H1 (cell line): ENCODE data around the gene CAVIN4. TPM values are rescaled to one million over a fixed set of nuclear protein-coding genes. Genes with fewer than 3 reads are reported as not detected.

Experiments used
- CTCF ChIA-PET: fragments of 300-600 bp; sonication (Branson Sonifier 250); formaldehyde crosslinking; loops from one replicate; lab custom pipeline; 2021; ENCODE audit not compliant: partially characterized antibody; lab: Charles Lee
- POLR2A ChIA-PET: fragments of 300-600 bp; sonication (Branson Sonifier 250); formaldehyde crosslinking; loops from one replicate; lab custom pipeline; 2021; ENCODE audit warnings: inconsistent platforms; ENCODE audit not compliant: partially characterized antibody; lab: Charles Lee
- DNase-seq, 2 experiments: peaks; one replicate each; pipeline versions ENCODE4 v3.0.0 to v3.0.0-alpha.2; 2010 to 2022; ENCODE audit warnings: low spot score in 2 of 2, low read depth in 1 of 2, mixed read lengths in 1 of 2
- FAIRE-seq: peaks from 2 replicates; lab custom pipeline; 2011; peaks lifted over from hg19 to GRCh38; lab: Jason Lieb, UNC
- H2AFZ ChIP-seq: 2 replicates; pipeline ENCODE4 v1.8.1; 2012; ENCODE audit warnings: low read length, inconsistent platforms
- H2AK5ac ChIP-seq: 2 replicates; pipeline ENCODE4 v1.6.1; 2013; ENCODE audit warnings: low read depth, low read length
- H2BK120ac ChIP-seq: replicated peaks from 2 replicates; pipeline ENCODE3; 2013; ENCODE audit warnings: low read depth, low read length, inconsistent platforms
- H2BK12ac ChIP-seq: 2 replicates; pipeline ENCODE4 v1.6.1; 2013; ENCODE audit warnings: low read depth, low read length
- H2BK15ac ChIP-seq: 2 replicates; pipeline ENCODE4 v1.6.1; 2013; ENCODE audit warnings: low read length
- H2BK20ac ChIP-seq: 2 replicates; pipeline ENCODE4 v1.6.1; 2013; ENCODE audit warnings: low read length
- H2BK5ac ChIP-seq: 2 replicates; pipeline ENCODE4 v1.6.1; 2013; ENCODE audit warnings: low read depth, low read length
- H3K14ac ChIP-seq: 2 replicates; pipeline ENCODE4 v1.6.1; 2013; ENCODE audit warnings: inconsistent platforms; ENCODE audit not compliant: insufficient read length
- H3K18ac ChIP-seq: 2 replicates; pipeline ENCODE4 v1.6.1; 2013; ENCODE audit warnings: low read length; ENCODE audit errors: extremely low read depth
- H3K23ac ChIP-seq: 2 replicates; pipeline ENCODE4 v1.6.1; 2013; ENCODE audit warnings: inconsistent platforms; ENCODE audit not compliant: insufficient read length
- H3K23me2 ChIP-seq: 2 replicates; pipeline ENCODE4 v1.6.1; 2013; ENCODE audit warnings: low read depth, low read length
- H3K27ac ChIP-seq: 2 replicates; pipeline ENCODE4 v1.6.1; 2011; ENCODE audit warnings: low read depth, low read length, inconsistent platforms
- H3K27me3 ChIP-seq, 4 experiments: replicated peaks in 1 of 4; 1 replicate in 1 of 4; 2 replicates in 3 of 4; pipeline versions ENCODE4 v1.6.1 to v1.8.1; 2011 to 2013; ENCODE audit warnings: low read length in 3 of 4, mild to moderate bottlenecking in 3 of 4, inconsistent platforms in 2 of 4, mixed read lengths in 2 of 4, moderate library complexity in 1 of 4; ENCODE audit not compliant: control insufficient read depth in 3 of 4, insufficient read depth in 3 of 4; ENCODE audit errors: extremely low read depth in 1 of 4
- H3K36me3 ChIP-seq, 4 experiments: 2 replicates each; pipeline versions ENCODE4 v1.6.1 to v1.8.1; 2011 to 2013; ENCODE audit warnings: mild to moderate bottlenecking in 4 of 4, low read length in 3 of 4, moderate library complexity in 2 of 4, control low read depth in 1 of 4, inconsistent platforms in 1 of 4; ENCODE audit not compliant: insufficient read depth in 4 of 4, control insufficient read depth in 2 of 4
- H3K4ac ChIP-seq: replicated peaks from 2 replicates; pipeline ENCODE3; 2013; ENCODE audit warnings: low read length, low read depth, mixed read lengths, inconsistent platforms; ENCODE audit not compliant: insufficient read length
- H3K4me1 ChIP-seq, 4 experiments: replicated peaks in 1 of 4; 1 replicate in 1 of 4; 2 replicates in 3 of 4; pipeline versions ENCODE4 v1.6.1 to v1.8.1; 2011 to 2013; ENCODE audit warnings: low read length in 3 of 4, inconsistent platforms in 2 of 4, mixed read lengths in 1 of 4; ENCODE audit not compliant: insufficient read depth in 4 of 4, control insufficient read depth in 3 of 4
- H3K4me2 ChIP-seq, 2 experiments: 2 replicates each; pipeline versions ENCODE4 v1.6.1 to v1.8.1; 2011 to 2013; ENCODE audit warnings: low read depth in 2 of 2, low read length in 2 of 2, control low read depth in 1 of 2, inconsistent platforms in 1 of 2, mild to moderate bottlenecking in 1 of 2; ENCODE audit not compliant: insufficient read depth in 1 of 2
- H3K4me3 ChIP-seq, 4 experiments: fragments of 200-600, 300-600 bp in 1 of 4; sonication (generic), shearing (Covaris generic), sonication (Bioruptor Twin) in 1 of 4; 2 replicates each; pipeline versions ENCODE4 v1.5.1 to v1.8.1; 2011 to 2016; ENCODE audit warnings: low read length in 4 of 4, low read depth in 3 of 4, control low read depth in 2 of 4, inconsistent platforms in 2 of 4, mild to moderate bottlenecking in 2 of 4, mixed read lengths in 1 of 4, moderate library complexity in 1 of 4; ENCODE audit not compliant: insufficient read depth in 2 of 4; ENCODE audit errors: extremely low read depth in 1 of 4
- H3K56ac ChIP-seq: replicated peaks from 2 replicates; pipeline ENCODE3; 2013; ENCODE audit warnings: low read depth, mild to moderate bottlenecking, mixed read lengths, low read length, inconsistent platforms; ENCODE audit not compliant: insufficient read length
- H3K79me1 ChIP-seq: 2 replicates; pipeline ENCODE4 v1.6.1; 2013; ENCODE audit warnings: low read depth, low read length, control low read depth
- H3K79me2 ChIP-seq, 2 experiments: 2 replicates each; pipeline versions ENCODE4 v1.6.1 to v1.8.1; 2012 to 2013; ENCODE audit warnings: low read length in 2 of 2, mild to moderate bottlenecking in 2 of 2, inconsistent platforms in 1 of 2; ENCODE audit not compliant: insufficient read depth in 2 of 2, control insufficient read depth in 1 of 2
- H3K9ac ChIP-seq, 4 experiments: replicated peaks in 1 of 4; 1 replicate in 1 of 4; 2 replicates in 3 of 4; pipeline versions ENCODE4 v1.6.1 to v1.8.1; 2011 to 2013; ENCODE audit warnings: low read depth in 3 of 4, low read length in 3 of 4, control low read depth in 2 of 4, mild to moderate bottlenecking in 2 of 4, moderate library complexity in 2 of 4, inconsistent platforms in 1 of 4; ENCODE audit errors: extremely low read depth in 1 of 4
- H3K9me3 ChIP-seq, 2 experiments: 2 replicates each; pipeline versions ENCODE4 v1.6.1 to v1.8.1; 2012 to 2013; ENCODE audit warnings: mild to moderate bottlenecking in 2 of 2, moderate library complexity in 2 of 2, control low read depth in 1 of 2, inconsistent platforms in 1 of 2, low read depth in 1 of 2, low read length in 1 of 2, mixed read lengths in 1 of 2; ENCODE audit not compliant: insufficient read depth in 2 of 2
- H4K20me1 ChIP-seq, 2 experiments: replicated peaks in 1 of 2; 2 replicates each; pipeline versions ENCODE3 to v1.8.1; 2011 to 2013; ENCODE audit warnings: inconsistent platforms in 2 of 2, low read length in 2 of 2, mild to moderate bottlenecking in 1 of 2; ENCODE audit not compliant: insufficient read depth in 2 of 2, control insufficient read depth in 1 of 2
- H4K5ac ChIP-seq: 2 replicates; pipeline ENCODE4 v1.6.1; 2013; ENCODE audit warnings: low read length, low read depth, mixed read lengths, inconsistent platforms; ENCODE audit not compliant: insufficient read length
- H4K8ac ChIP-seq: 2 replicates; pipeline ENCODE4 v1.8.0; 2013; ENCODE audit warnings: mild to moderate bottlenecking, moderate library complexity, low read length, inconsistent platforms; ENCODE audit not compliant: insufficient read depth; ENCODE audit errors: extremely low read depth
- H4K91ac ChIP-seq: replicated peaks from 2 replicates; pipeline ENCODE3; 2013; ENCODE audit warnings: low read length, mixed read lengths, inconsistent platforms; ENCODE audit not compliant: insufficient read length
- BACH1 ChIP-seq: IDR thresholded peaks from 2 replicates; pipeline ENCODE4 v1.6.1; 2012; ENCODE audit warnings: low read length, improper control_type of control experiment
- CHD2 ChIP-seq: IDR thresholded peaks from 2 replicates; pipeline ENCODE4 v1.6.1; 2012; ENCODE audit warnings: low read length, improper control_type of control experiment
- KDM1A ChIP-seq: fragments of 200-600, 300-600 bp; sonication (generic); IDR thresholded peaks from 2 replicates; pipeline ENCODE4 v1.7.1; 2016; ENCODE audit warnings: mild to moderate bottlenecking, low read length, borderline replicate concordance
- KDM4A ChIP-seq: IDR thresholded peaks from one replicate; pipeline ENCODE4 v1.7.1; 2012; ENCODE audit warnings: low read depth, mild to moderate bottlenecking, moderate library complexity, low read length, inconsistent platforms; ENCODE audit not compliant: severe bottlenecking
- NRF1 ChIP-seq: IDR thresholded peaks from 2 replicates; pipeline ENCODE4 v1.6.1; 2011; ENCODE audit warnings: mild to moderate bottlenecking, low read depth, low read length, improper control_type of control experiment
- TBP ChIP-seq: IDR thresholded peaks from 2 replicates; pipeline ENCODE4 v1.6.1; 2011; ENCODE audit warnings: low read depth, low read length, improper control_type of control experiment
- USF2 ChIP-seq: IDR thresholded peaks from 2 replicates; pipeline ENCODE4 v1.6.1; 2011; ENCODE audit warnings: low read length, improper control_type of control experiment
- YY1 ChIP-seq: IDR thresholded peaks from 2 replicates; pipeline ENCODE4 v1.6.1; 2011; ENCODE audit warnings: low read depth, mild to moderate bottlenecking, low read length
- WGBS, 2 experiments: shearing (Covaris generic) in 1 of 2; methylation state at CpG; one replicate each; pipeline versions ENCODE4 v1.1.6 to v1.1.7; 2013 to 2015; ENCODE audit warnings: low lambda C conversion rate in 2 of 2, mixed read lengths in 2 of 2, inconsistent platforms in 1 of 2, low coverage in 1 of 2, missing lambda C conversion rate in 1 of 2; ENCODE audit not compliant: insufficient replicate concordance in 2 of 2, insufficient coverage in 1 of 2, insufficient read length in 1 of 2; ENCODE audit errors: extremely low coverage in 1 of 2, missing lambda C conversion rate in 1 of 2; 5-methylcytosine and 5-hydroxymethylcytosine counted together
- polyA plus RNA-seq, 7 experiments: library from polyadenylated mRNA; depleted of rRNA in 3 of 7; stranded (reverse) in 5 of 7; unstranded in 2 of 7; fragments of >200 nt in 5 of 7; fragments of 200-250 nt in 2 of 7; gene quantifications; 1 replicate in 5 of 7; 2 replicates in 1 of 7; 4 replicates in 1 of 7; pipeline versions ENCODE4 v1.2.1 to v1.2.3, GENCODE V29; 2011 to 2013; ENCODE audit warnings: missing spikeins in 2 of 7, mixed read lengths in 2 of 7
- total RNA-seq: library from RNA; stranded (reverse); fragmentation: NEBNext Ultra II Directional; extraction: Animal tissue kit (Norgen Biotek cat#: 25700); gene quantifications from 2 replicates; pipeline ENCODE4 v1.2.1, GENCODE V29; 2021

The CAVIN4 gene
- total and polyA plus RNA-seq, 2 of the 8 experiments (the other 6 are each of a cell fraction or from before 2014, with no cell fraction given), result 2.3 to 9.1 TPM

DNA sequence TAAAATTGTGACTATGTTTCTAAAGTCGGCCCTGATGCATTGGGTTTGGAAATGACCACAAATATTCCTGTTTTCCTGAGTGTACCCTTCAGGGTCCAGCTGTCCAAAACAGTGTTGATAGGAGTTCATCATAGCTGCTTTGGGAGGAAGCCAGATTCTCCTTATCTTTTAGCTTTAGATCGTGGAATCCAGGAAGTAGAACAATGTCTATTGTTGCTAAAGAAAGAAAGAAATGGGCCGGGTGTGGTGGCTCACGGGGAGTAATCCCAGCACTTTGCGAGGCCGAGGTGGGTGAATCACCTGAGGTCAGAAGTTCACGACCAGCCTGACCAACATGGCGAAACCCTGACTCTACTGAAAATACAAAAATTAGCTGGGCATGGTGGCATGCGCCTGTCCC is 9.5 kb downstream of the CAVIN4 start:
- Histone ChIP-seq H3K79me2 (no peaks in the 10 kb centered on the region), H4K5ac (no peak overlapping the region), H3K27me3 (no peaks in the 10 kb centered on the region), H3K36me3 (peaks cover 11 to 43% (median 25%) of the 10 kb centered on the region in 4 experiments; a peak in 6 of 8 replicates), H4K20me1 (no peaks in the 10 kb centered on the region), H2BK120ac (no peak overlapping the region), H3K14ac (no peak overlapping the region), H3K79me1 (no peaks in the 10 kb centered on the region), H3K9ac (no peak overlapping the region), H2AFZ (no peak overlapping the region), H3K4me2 (no peak overlapping the region), H3K4me3 (no peak overlapping the region), H3K23ac (no peak overlapping the region), H3K23me2 (no peaks in the 10 kb centered on the region), H4K91ac (no peak overlapping the region), H3K27ac (no peak overlapping the region), H3K4ac (no peak overlapping the region), H3K4me1 (no peaks in the 10 kb centered on the region), H3K56ac (no peak overlapping the region), H2BK12ac (no peak overlapping the region), H2AK5ac (no peak overlapping the region), H2BK15ac (no peak overlapping the region), H3K9me3 (no peaks in the 10 kb centered on the region), H2BK20ac (no peak overlapping the region), H4K8ac (no peak overlapping the region), H3K18ac (no peak overlapping the region), H2BK5ac (no peak overlapping the region)
- ChIA-PET POLR2A (interaction anchor here (0.7 kb wide), 1 partner anchor 169 kb away, joined by 3 read pairs; no protein-coding TSS in a partner anchor), CTCF (interaction anchor here (1.0 kb wide), 1 partner anchor 532 kb away, joined by 3 read pairs; no protein-coding TSS in a partner anchor)
- FAIRE-seq (no peak), DNase-seq (no peak)
- WGBS, 2 experiments, result 92% methylated on average over 9 of the region's 9 CpGs; no CpG with 5 or more reads in 1 of the 2 experiments
- TF ChIP-seq USF2 (no peak), BACH1 (no peak), CHD2 (no peak), YY1 (no peak), KDM4A (no peak), KDM1A (no peak), TBP (no peak), NRF1 (no peak)
